GM18511 (cell line): ENCODE data around the gene PSMC2.
"Not testable (repeated sequence)": the region's sequence is repeated elsewhere in the genome, so short reads cannot be mapped to it uniquely, and the experiment has no call there.

Source experiments
- ATAC-seq: cut with Tn5 transposase; IDR thresholded peaks from one replicate; pipeline ENCODE4 v1.9.1; 2021; ENCODE audit warnings: mild to moderate bottlenecking, moderate library complexity; ENCODE audit not compliant: unreplicated experiment

PSMC2 gene

GRCh38 chr7:103373866-103374643 lies 26.6 kb downstream of the PSMC2 start:
- no peak for ATAC-seq

- no peak for ATAC-seq
These were observed 32.0 kb downstream of the PSMC2 start for GRCh38 chr7:103379270-103379975.

- no peak for ATAC-seq
These were observed 33.1 kb downstream of the PSMC2 start for GRCh38 chr7:103380395-103381191.

GRCh38 chr7:103381280-103382031 lies 34.0 kb downstream of the PSMC2 start:
- ATAC-seq: no peak

GRCh38 chr7:103382032-103382402 lies 34.6 kb downstream of the PSMC2 start:
- no peak for ATAC-seq

- ATAC-seq: no peak
These were observed 39.8 kb downstream of the PSMC2 start for GRCh38 chr7:103387242-103387641.

GRCh38 chr7:103388469-103389140 lies 41.2 kb downstream of the PSMC2 start:
- ATAC-seq: no peak

- ATAC-seq: no peak
These were observed 41.8 kb downstream of the PSMC2 start for GRCh38 chr7:103389263-103389662.

- no peak for ATAC-seq
These were observed 43.7 kb downstream of the PSMC2 start for GRCh38 chr7:103391150-103391549.

GRCh38 chr7:103391976-103392375 lies 44.5 kb downstream of the PSMC2 start:
- no peak for ATAC-seq

- ATAC-seq: no peak
These were observed 47.1 kb downstream of the PSMC2 start for GRCh38 chr7:103394566-103394965.

GRCh38 chr7:103395071-103395470 lies 47.6 kb downstream of the PSMC2 start:
- no peak for ATAC-seq

GRCh38 chr7:103396471-103396870 lies 49.0 kb downstream of the PSMC2 start:
- ATAC-seq: no peak

GRCh38 chr7:103398483-103399127 lies 51.2 kb downstream of the PSMC2 start:
- ATAC-seq: no peak

GRCh38 chr7:103399687-103400086 lies 52.2 kb downstream of the PSMC2 start:
- not testable (repeated sequence) for ATAC-seq

GRCh38 chr7:103405789-103406613 lies 58.6 kb downstream of the PSMC2 start:
- not testable (repeated sequence) for ATAC-seq

GRCh38 chr7:103412151-103412550 lies 64.7 kb downstream of the PSMC2 start:
- no peak for ATAC-seq

- ATAC-seq: no peak
These were observed 66.0 kb downstream of the PSMC2 start for GRCh38 chr7:103413407-103413806.

GRCh38 chr7:103418241-103418640 lies 70.8 kb downstream of the PSMC2 start:
- ATAC-seq: no peak
